Epidermal melanocyte (primary cell): Measurements from ENCODE around the gene TRAF2.

Source experiments
- DNase-seq: peaks from one replicate; pipeline ENCODE4 v3.0.0; 2011; ENCODE audit warnings: low spot score; ENCODE audit not compliant: insufficient read length

The TRAF2 gene

DNA sequence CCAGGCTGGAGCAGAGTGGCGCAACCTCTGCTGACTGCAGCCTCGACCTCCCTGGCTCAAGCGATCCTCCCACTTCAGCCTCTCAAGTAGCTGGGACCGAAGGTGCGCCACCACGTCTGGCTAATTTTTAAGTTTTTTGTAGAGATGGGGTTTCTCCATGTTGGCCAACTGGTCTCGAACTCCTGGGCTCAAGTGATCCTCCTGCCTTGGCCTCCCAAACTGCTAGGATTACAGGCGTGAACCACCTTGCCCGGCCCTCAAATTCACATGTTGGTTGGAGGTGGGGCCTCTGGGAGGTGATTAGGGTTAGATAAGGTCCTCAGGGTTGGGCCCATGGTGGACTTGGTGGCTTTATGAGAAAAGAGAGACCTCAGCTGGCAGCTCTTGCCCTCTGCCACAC, 75.8 kb downstream of the TRAF2 start:
- DNase-seq: no peak

DNA sequence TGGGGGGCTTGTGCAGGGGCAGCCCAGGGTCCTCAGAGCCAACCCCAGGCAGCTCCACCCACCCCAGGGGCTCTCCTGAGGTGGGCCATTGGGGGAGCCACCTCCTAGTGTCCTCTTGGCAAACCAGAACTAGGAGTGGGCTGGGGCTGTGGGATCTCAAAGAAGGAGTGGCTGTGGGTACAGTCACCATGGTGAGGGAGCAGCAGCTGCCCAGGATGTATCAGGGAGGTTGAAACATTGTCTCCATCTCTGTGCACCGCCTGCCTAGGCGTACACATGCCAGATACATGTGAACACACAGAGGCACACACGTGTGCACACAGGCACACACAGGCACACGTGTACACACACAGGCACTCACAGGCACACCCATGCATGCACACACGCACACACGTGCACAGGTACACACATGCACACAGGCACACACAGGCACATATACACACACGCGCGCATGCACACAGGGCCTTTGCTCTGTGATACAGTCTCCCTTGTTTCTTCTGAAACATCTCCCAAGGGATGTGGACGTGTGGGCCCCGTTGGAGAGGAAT, 76.5 kb downstream of the TRAF2 start:
- DNase-seq: no peak

DNA sequence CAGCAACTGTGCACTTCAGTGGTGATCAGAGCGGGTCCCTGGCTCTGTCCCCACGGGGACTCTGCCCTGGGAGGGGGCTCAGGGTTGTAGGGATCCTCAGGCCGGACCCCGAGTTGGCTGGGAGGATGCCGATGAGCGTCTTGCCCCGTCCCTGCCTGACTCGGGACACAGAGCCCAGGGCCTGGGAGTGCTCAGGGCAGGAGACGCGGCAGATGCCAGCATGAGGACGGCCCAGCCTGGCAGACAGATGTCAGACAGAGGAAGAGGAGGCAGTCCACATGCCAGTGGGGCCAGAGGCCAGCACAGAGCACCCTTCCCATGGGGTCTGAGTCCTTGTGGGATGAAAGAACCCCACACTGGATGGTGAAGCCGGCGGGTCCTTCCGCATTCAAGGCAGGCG, 77.0 kb downstream of the TRAF2 start:
- no peak for DNase-seq

DNA sequence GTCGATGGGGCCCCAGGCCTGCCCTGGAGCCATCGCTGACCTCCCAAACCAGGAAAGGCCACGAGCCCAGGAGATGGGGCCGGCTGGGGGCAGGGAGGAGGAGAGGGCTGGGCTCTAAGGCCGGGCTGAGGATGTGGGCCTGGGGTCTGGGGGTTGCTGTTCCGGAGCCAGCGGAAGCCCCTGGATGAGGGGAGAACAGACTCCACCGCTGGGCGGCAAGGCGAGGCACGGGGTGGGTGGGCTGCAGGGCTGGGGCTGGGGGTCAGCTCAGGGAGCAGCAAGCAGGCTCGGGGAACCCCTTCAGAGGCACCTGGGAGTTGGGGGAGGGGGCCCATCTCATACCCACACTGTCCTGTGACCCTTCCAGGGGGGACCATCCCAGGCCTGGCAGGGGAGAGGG, 77.4 kb downstream of the TRAF2 start:
- no peak for DNase-seq

DNA sequence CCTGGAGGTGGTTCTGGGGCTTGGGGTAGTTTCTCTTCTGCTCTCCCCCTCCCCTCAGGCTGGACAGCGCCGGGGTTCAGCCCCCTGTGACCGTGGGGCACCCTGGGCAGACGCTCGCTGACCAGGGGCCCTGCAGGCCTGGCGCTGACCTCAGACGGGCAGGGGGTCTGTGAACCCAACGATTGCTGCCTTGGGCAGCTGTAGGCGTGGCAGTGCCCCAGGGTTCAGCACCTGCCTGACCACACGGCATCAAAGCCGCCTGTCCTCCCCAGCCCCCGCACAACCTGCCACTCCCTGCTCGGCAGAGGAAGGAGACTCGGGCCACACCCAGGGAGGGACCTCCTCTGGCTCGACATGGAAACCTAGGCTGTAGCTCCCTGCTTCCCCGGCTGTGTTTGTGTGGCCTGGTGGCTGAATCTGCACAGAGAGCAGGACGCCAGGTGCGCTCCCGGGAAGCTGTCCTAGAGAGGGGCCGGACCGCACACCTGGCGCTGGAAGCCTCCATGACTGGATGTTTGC, 77.9 kb downstream of the TRAF2 start:
- no peak for DNase-seq

DNA sequence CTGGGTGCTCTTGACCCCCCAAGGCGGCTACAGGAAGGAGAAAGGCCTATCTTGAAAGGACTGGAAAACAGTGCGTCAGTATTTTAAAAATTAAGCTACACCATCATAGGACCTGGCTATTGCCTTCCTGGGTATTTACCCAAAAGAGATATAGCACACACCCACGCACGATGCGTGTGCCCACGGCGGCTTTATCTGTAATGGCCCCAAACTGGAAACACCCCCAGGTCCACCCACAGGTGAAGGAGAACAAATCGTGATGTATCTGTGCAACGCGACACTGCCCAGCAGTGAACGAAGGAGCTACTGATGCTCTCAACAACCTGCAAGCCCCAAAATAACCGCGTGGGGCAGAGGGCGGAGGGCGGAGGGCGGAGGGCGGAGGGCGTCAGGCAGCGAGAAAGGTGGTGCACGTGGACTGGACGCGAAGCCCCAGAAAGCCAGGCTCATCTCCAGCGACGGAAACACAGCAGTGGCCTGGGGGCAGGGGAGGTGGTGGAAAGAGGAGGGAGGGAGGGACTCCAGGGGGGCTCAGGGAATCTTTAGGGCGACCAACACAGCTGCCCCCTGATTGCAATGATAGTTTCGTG, 78.6 kb downstream of the TRAF2 start:
- no peak for DNase-seq

DNA sequence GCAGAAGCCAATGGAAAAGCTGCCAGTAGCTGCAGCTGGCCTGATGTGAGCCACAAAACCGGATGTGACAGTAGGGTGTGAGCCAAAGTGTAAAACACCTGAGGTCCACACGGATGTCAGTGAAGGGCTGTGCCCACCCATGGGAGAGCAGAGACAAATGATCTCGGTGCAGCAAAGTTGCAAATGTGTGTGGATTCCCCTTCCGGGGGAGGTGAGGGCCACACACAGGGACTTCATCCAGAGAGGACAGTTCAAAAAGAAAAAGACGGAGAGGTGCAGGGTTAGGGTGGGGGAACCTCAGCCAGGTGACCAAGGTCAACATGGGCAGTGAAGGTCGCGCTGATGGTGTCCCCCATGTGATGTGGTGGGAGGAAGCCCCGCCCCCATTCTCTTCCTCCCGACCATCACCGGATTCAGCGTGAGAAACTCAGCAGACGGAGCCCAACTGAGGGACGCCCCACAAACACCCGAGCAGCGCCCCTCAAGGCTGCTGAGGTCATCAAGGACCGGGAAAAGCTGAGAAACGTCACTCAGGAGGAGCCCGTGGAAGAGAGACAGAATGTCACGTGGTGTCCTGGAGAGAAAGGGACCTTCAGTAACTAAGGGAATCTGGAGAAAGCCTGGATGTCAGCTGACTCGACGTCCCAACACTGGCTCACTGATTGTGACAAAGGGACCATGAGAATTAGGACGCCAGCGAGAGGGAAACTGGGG, 79.6 kb downstream of the TRAF2 start:
- no peak for DNase-seq

DNA sequence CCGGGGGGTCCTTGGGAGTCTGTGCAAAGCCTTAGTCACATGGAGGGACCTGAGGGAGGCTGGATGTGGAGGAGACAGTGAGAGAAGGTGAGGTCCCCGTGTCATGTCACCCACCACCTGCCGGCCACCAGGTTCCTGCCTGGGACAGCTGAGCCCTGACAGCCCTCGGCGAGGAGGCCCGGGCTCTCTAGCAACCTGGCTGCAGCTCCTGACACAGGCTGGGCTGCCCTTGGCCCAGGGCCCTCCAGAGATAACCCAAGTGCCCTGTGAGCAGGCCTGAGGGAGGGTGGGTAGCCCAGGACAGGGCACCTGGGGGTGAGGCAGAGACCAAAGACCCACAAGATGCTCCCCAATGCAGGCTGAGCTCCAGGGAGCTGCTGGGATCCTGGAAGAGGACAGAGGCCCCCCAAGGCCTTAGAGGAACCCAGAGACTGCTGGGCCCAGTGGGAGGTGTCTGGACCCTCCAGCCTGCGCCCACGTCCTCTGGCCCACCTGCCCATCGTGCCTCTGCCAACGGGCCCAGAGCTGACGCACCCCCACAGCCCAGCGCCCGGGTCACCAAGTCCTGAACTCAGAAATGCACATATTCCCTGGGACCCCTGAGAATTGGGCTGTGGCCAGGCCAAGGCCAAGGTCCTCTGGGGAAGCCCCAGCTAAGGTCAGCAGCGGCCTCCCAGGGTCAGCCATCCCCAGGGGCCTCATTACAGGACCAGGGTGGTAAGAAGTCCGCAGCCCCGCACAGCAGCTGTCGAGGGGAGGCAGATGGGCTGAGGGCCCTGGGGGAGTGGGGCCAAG, 82.2 kb downstream of the TRAF2 start:
- DNase-seq: no peak

DNA sequence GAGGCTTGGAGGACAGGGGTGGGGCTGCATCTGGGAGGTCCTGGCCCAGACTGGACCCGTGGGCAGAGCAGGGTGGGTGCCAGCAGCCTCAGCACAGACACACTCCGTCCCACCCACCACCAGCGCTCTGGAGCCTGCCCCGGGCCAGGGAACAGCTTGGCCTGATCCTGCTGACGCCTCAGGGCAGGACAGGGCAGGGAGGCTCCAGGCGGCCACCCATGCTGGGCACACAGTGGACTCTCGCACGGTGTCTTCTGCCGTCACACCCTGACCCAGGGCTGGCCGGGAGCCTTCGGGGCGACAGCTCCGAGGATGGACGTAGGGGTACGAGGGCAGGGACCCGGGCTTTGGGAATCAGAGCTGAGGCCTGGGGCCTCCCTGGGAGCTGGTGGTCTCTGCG, 82.8 kb downstream of the TRAF2 start:
- DNase-seq: no peak

DNA sequence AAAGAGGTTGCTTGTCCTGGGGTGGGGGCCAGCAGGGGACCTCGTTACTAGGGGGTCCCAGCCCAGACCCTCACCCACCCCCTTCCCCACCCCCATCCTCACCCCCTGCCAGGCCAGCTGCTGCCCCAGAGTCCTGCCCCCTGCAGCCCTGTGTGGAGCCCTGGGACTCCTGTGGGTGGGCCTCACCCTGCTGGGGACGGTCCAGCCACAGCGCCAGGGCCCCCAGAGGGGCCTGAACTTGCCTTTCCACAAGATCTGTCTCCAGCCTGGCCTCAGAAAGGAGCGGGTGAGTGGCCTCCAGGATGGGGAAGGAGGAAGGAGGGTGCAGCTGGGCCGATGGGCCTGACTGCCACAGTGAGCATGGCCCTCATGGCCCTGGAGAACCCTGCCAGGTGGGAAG, 83.5 kb downstream of the TRAF2 start:
- no peak for DNase-seq

DNA sequence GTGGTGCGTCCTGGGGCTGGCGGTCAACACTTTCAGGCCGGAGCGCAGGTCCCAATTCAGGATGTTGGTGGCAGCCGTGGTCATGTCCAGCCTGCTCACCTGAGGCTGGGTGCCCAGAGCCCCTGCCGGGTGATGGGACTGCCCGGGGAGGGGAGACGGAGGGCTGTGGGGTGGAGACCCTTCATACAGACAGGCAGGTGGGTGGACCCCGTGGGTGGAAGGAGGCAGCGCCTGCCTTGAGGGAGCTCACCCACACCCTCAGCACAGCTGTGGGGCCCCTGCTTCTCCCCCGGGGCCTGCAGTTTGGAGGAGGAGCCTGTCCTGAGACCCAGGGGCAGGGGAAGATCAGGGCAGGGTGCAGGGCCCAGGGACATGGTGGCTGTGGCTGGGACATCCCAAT, 84.0 kb downstream of the TRAF2 start:
- DNase-seq: no peak

DNA sequence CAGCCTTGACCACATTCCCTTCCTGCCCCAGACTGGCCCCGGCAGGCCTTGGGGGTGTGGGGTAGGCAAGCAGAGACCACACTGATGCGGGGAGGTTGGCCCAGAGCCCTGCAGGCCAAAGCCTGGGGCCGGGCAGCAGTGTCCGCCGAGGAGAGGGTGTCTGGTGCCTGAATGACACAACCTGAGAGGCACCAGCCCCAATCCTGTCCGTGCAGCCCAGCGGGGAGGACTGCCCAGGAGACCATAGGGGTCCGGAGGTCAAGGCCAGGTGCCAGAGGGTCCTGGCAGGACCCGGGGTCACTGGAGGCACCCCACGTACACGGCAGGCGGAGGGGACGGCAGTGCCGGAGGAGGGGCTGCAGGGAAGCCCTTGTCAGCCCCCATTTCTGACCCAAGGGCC, 85.4 kb downstream of the TRAF2 start:
- no peak for DNase-seq

DNA sequence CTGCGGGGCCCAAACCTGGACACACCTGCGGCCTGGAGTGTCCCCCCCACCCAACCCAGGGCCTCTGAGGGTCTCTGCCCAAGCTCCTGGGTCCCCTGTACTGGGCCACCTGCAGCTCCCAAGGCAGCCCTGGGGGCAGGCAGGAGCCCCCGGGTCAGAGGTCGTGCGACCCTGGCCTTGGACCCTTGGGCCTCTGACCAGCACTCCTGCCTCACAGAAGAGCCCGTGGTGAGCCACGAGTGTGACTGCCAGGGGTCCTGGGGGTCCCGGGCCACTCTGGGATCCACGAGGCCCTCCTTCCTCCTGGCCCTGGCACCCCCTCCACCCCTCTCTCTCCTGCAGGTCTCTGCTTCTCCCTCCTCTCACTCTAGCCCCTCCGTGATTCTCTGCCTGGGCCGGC, 86.0 kb downstream of the TRAF2 start:
- DNase-seq: no peak

DNA sequence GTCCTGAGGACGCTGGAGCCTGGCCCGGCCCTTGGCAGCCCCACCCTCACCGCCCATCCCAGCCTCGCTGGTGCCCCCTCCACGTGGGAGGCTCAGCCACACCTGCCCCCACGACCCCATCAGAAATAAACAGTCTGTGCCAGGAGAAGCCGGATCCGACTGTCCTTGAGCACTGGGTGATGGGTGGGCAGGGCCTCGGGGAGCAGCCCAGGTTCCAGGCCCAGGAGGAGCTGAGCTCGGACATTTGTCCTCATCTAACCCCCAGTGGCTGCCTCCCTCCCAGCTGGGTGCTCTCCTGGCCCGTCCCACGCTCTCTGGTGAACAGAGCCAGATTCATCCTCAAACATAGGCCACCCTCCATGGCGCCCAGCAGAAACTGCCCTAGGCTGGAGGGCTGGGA, 86.4 kb downstream of the TRAF2 start:
- no peak for DNase-seq

DNA sequence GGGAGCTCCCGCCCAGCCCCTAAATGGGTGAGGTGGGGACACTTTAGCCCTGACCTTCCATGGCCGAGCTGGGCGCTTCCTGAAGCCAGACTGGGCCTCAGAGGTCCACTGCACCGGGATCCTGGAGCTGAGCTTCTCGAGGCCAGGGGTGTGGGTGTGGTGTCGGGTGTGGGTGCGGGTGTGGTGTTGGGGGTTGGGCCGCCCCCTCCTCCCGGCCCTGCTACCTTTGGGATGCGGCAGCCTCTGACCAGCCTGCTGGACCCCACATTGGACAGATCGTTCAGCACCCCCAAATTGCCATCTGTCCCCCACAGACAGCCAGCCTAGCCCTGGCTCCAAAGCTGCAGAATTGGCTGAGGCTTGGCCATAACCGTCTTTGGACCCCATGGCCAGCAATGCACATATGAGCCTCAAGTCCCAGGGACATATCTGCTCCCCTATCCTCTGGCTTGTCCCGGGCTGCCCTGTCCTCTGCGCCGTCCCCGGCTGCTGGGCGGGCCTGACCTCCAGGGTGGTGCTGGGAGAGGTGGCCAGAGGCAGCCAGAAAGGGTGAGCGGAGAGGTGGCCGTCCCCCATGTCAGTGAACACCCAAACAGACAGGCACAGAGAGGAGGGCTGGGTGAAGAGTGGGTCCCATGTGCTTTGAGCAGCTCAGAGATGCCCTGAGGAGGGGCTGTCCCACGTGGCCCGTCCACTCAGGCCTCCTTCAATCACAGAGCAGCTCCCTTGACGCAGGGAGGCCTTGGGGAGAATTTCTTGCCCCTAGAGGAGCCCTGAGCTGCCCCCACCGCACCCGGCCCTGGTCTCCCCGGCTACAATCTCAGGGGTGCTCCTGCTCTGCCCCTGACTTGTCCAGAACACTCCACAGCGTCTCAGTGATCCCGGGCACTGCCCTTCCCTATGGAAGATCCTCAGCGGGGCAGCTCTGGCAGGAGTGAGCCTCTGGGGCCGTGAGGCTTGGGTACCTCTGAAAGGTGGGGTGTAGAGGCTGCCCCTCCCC, 87.6 kb downstream of the TRAF2 start:
- DNase-seq: no peak

DNA sequence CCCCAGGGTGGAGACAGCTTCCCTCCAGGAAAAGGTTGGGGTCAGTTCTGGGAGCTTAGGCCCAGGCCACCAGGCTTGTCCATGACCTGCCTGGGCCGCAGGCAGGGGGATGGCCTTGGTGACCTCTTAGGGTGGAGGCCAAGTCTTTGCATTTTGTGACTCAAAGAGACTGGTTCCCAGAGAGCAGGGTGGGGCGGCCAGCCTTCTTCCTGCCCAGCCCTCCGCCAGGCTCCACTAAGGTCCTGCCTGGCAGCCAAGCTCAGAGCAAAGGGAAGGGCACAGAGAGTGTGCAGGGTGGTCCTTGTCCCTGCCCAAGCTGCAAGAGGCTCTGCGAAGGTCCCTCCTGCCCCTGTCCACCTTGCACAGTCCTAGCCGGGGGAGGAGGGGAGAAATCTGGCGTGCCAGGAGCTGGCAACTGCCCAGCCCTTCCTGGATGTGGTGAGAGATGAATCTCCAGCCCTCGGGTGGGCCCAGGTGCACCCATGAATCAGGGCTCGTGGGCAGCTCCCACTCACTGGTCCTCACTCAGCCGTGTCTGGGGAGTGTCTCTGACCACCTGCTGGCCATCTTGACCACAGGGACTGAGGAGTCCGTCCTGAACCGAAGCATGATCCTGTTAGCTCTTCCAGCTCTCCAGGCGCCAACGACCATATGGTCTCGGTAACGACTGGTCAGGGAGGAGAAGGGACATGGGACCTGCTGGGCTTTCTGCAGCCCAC, 88.7 kb downstream of the TRAF2 start:
- no peak for DNase-seq

DNA sequence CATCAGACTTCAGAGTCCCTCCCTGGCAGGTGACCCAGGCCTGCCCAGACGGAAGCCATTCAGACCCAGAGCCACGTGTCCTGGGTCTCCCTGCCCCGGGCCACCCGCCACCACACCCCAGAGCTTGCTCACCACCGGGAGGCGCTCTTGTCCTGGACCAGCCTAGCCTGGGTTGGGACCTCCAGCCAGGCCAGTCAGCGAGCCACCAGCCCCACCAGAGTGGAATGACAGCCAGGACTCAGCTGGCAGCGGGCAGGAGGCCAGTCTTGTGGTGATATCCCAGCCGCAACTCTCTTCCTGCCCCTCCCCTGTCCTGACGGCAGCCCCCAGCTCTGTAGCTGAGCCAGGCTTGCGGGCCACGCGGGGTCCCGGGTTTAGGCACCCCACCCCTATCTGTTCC, 89.3 kb downstream of the TRAF2 start:
- no peak for DNase-seq
